Measurements from ENCODE around the gene SPATS1. TPM values are rescaled to one million over a fixed set of nuclear protein-coding genes. Genes with fewer than 3 reads are reported as not detected.

SPATS1 gene
- total and polyA plus RNA-seq, 2 of the 13 experiments (the other 11 are each of a cell fraction or from before 2014, with no cell fraction given) = not detected

GRCh38 chr6:44315951-44316350, 26.5 kb upstream of the SPATS1 start:
- peaks cover 7 to 11% of the 10 kb centered on the region in 2 experiments; a peak in 4 of 5 replicates for H3K36me3 ChIP-seq (replicated peaks in 1 of 2; ENCODE audit: control insufficient read depth in 1 of 2, insufficient read depth in 2 of 2, low read length in 2 of 2)
- no peak overlapping the region for H3K9ac ChIP-seq (ENCODE audit: insufficient read depth, low read depth, low read length)
- FAIRE-seq = no peak
- no peak overlapping the region for H3K4me3 ChIP-seq (replicated peaks in 1 of 3; ENCODE audit: insufficient read depth in 1 of 3, low read depth in 2 of 3, low read length in 3 of 3)
- H2AFZ ChIP-seq (ENCODE audit: low read length) = no peak overlapping the region
- peaks cover 3 to 43% of the 10 kb centered on the region in 2 experiments; a peak in 4 of 5 replicates for H3K27me3 ChIP-seq (ENCODE audit: control insufficient read depth in 1 of 2, insufficient read depth in 2 of 2, low read length in 2 of 2)
- intact Hi-C loops (cut with micrococcal nuclease; ENCODE audit: unreplicated experiment) (no loop called here), in situ Hi-C loops (cut with HindIII; ENCODE audit: extremely low pct_ligation_motif_present, low pct_unique_long_range_greater_than_20kb) (no loop called here)
- H3K79me2 ChIP-seq (ENCODE audit: insufficient read depth, low read length) = peaks cover 15% of the 10 kb centered on the region
- no peaks in the 10 kb centered on the region for H3K9me3 ChIP-seq (ENCODE audit: low read length)
- CTCF ChIA-PET (ENCODE audit: low intra/inter-chr PET ratio, low total read pairs) = no interaction called here
- POLR2A ChIA-PET = no interaction called here
- no peaks in the 10 kb centered on the region for H4K20me1 ChIP-seq (ENCODE audit: insufficient read depth, low read length)
- H3K4me1 ChIP-seq (ENCODE audit: insufficient read depth, low read length) = peaks cover 22% of the 10 kb centered on the region
- ATAC-seq = no peak
- H3K4me2 ChIP-seq (ENCODE audit: low read depth, low read length) = no peak overlapping the region
- BruUV-seq (replicated peaks) = no TSS peak
- no peak for DNase-seq (ENCODE audit: low spot score)
- 25% methylated on average over 5 of the region's 5 CpGs for WGBS (ENCODE audit: low lambda C conversion rate)
- no peak overlapping the region for H3K27ac ChIP-seq (ENCODE audit: extremely low read length, insufficient read depth, low read length)
- TF ChIP-seq ZNF768 (CRISPR knock-in tag; IDR thresholded peaks at IDR 0.05) (no peak), MTA1 (CRISPR knock-in tag; IDR thresholded peaks at IDR 0.05; ENCODE audit: borderline replicate concordance) (no peak), ZNF264 (CRISPR knock-in tag; IDR thresholded peaks at IDR 0.05) (no peak), ZNF484 (CRISPR knock-in tag; IDR thresholded peaks at IDR 0.05; ENCODE audit: borderline replicate concordance, low read depth) (no peak), ZBTB2 (CRISPR knock-in tag; IDR thresholded peaks at IDR 0.05; ENCODE audit: low read depth) (no peak), ZNF615 (CRISPR knock-in tag; IDR thresholded peaks at IDR 0.05; ENCODE audit: borderline replicate concordance) (no peak), SYNCRIP (IDR thresholded peaks at IDR 0.05; ENCODE audit: insufficient read depth, low read depth, low read length) (no peak), SAP130 (CRISPR knock-in tag; IDR thresholded peaks at IDR 0.05; ENCODE audit: low read depth) (no peak), RBM22 (optimal IDR thresholded peaks at IDR 0.05; ENCODE audit: low read length) (no peak), ZNF781 (CRISPR knock-in tag; IDR thresholded peaks at IDR 0.05; ENCODE audit: borderline replicate concordance, not compliant biosample characterization) (no peak), CSRNP2 (CRISPR knock-in tag; conservative IDR thresholded peaks at IDR 0.05; ENCODE audit: low read depth) (no peak)
- TF ChIP-seq, protein P1, sequence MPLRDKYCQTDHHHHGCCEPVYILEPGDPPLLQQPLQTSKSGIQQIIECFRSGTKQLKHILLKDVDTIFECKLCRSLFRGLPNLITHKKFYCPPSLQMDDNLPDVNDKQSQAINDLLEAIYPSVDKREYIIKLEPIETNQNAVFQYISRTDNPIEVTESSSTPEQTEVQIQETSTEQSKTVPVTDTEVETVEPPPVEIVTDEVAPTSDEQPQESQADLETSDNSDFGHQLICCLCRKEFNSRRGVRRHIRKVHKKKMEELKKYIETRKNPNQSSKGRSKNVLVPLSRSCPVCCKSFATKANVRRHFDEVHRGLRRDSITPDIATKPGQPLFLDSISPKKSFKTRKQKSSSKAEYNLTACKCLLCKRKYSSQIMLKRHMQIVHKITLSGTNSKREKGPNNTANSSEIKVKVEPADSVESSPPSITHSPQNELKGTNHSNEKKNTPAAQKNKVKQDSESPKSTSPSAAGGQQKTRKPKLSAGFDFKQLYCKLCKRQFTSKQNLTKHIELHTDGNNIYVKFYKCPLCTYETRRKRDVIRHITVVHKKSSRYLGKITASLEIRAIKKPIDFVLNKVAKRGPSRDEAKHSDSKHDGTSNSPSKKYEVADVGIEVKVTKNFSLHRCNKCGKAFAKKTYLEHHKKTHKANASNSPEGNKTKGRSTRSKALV (CRISPR knock-in tag; IDR thresholded peaks at IDR 0.05) = no peak

Measured in HepG2 (cell line).